NCI-H226 (cell line): ENCODE data around the gene FGF5.
"Not testable (repeated sequence)": the region's sequence is repeated elsewhere in the genome, so short reads cannot be mapped to it uniquely, and the experiment has no call there.

Source experiments
- DNase-seq: peaks from one replicate; pipeline ENCODE4 v3.0.0-alpha.2; 2015

The FGF5 gene

GRCh38 chr4:80266253-80266901 lies at the start of gene FGF5:
FGF5 (plus strand) TSS chr4:80266664; CDS start chr4:80266825, 161 bp downstream.
- peak; percentile 90 for DNase-seq

DNA sequence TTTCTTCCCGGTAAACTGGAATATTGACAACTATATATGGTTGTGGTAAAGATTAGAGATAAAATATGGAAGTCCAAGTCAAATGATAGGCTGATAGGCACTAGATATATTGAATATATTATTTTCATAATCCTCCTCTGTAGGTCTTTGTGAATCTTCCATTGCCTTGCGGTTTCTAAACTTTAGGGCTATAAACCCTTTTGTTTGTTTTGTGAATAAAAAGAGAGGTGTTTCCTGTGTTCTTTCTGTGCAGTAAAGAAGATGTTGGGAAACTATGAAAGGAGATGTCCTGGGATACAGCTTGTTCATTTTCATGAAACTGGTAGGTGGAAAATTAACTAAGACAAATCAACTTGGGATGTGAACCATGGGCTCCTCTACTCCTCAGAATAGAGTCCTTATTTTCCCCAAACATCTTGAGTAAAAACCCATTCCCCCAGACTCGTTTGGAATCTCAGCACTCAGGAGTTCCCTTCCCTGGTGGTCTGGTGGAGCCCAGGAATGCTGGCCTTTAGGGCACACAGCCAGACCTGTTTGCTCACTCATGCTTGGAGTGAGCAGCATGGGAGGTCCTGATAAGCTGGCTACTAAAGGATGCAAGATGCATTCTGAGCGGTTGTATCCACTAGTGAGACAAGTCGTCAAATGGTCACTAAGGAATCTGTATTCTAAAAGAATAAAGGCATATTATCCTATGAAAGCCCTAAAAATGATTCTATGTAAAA lies 47.0 kb upstream of the FGF5 start:
- DNase-seq: peak; percentile 13

GRCh38 chr4:80220711-80221110 lies 45.8 kb upstream of the FGF5 start:
- DNase-seq: no peak

- DNase-seq: no peak
Observed at GRCh38 chr4:80221161-80221560, 45.3 kb upstream of the FGF5 start.

DNA sequence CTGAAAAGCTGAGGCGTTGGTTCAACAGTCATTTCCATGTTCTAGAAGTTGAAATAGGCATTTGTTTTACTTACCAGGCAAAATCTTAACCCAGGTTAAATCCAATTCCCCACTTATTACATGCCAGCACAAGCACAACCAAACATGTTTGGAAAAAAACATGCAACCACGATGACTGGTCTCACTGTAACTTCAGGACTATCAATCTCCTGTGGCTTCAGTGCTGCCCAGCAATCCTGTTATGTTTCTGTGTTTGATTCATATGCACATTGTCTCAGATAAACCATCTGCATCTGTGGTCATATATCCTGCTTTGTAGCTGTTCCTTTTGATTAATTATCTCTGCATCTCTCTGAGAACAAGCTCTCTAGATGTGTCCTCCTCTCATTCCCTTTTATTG lies 40.9 kb upstream of the FGF5 start:
- DNase-seq: peak; percentile 13

- no peak for DNase-seq
Observed at GRCh38 chr4:80226094-80226493, 40.4 kb upstream of the FGF5 start.

GRCh38 chr4:80228460-80228859 lies 38.0 kb upstream of the FGF5 start:
- DNase-seq: no peak

GRCh38 chr4:80229128-80229527 lies 37.3 kb upstream of the FGF5 start:
- DNase-seq: no peak

DNA sequence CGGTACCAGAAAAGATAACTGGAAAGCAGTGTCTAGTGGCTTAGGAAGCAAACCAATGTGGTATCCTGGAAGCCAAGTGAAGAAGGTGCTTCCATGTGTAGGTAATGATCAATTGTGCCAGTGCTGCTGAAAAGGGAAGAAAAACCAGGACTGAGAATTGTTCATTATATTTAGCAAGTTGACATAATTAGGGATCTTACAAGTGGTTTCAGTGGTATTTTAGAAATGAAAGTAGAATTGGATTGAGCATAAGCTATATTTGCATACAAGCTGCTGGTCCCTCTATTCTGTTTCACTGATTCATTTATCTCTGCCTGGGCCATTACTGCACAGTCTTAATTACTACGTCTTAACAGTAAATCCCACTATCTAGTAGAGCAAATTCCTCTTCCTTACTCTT lies 36.9 kb upstream of the FGF5 start:
- no peak for DNase-seq

- DNase-seq: no peak
Observed at GRCh38 chr4:80231180-80231579, 35.3 kb upstream of the FGF5 start.

DNA sequence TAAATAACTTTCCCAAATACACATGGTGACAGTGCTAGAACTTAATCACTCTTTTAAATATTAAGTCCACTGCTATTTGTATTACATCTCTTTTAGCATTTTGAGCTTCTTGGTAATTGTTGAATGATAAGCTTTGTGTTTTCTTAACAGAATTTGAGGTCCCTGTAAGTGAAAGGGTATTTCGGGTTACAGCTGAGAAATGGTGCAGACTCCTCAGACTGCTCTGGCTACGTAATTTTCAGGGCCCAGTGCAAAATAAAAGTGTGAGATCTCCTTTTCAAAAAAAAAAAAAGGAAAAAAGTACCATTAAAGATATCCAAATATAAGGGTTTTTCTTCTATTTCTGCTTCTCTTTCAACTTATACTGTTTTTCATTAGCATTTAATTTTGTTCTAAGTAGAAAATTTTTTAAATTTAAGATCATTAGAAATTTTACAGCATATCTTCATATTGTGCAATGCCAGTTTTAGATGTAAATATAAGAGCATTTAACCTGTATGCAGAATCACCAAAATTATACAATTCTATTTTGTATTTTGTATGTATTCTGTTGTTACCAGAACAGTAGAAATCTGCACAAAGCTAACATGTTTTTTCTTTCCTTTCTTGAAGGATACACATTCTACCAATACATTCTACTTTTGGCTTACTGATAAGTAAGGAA lies 33.6 kb upstream of the FGF5 start:
- no peak for DNase-seq

DNA sequence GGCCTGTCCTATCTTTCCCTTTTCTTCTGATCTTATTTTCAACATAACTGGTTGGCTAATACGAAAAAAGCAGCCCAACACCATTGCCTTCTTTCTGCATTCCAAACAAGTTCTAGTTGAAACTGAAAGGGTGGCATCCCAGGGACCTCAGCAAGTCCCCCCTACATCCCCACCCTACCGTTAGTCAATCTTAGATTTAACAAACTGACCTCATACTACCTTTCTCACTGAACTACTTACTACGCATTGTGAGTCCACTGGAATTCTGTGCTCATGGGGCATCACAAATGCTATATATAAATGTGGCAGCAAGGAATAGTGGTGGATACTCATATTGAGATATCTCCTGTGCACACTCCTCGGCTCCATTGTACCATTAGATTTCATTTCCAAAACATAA lies 33.1 kb upstream of the FGF5 start:
- no peak for DNase-seq

DNA sequence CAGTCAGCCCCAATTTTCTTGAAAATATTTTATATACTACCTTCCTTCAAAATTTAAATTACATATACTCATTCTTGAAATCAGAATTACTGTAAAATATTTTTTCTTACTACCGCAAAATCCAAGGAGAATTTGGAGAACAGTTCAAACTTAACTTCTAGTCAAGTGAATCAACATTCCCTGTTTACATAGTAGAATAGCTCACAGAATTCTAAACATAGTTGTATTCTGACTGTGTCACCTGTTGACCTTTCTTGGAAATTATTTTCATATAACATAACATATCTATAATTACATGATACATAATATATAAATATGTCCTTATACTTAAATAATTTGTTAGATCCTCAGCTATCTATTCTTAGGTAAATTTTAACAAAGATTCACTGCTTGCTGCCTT lies 31.0 kb upstream of the FGF5 start:
- DNase-seq: peak; percentile 18

DNA sequence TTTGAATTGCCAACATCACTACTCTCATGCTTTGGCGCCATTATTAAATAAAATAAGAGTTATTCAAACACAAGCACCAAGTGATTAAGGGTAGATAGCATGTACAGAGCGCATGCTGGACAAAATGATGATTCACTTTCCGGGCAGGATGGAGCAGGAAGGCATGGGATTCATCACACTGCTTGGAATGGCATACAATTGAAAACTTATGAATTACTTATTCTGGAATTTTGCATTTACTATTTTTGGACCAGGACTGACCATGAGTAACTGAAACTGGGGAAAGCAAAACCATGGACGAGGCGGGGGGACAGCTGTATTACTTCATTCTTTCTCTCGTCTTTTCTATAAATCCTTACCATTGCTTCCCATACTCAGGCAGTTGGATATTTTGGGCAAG lies 28.5 kb upstream of the FGF5 start:
- DNase-seq: peak; percentile 81

DNA sequence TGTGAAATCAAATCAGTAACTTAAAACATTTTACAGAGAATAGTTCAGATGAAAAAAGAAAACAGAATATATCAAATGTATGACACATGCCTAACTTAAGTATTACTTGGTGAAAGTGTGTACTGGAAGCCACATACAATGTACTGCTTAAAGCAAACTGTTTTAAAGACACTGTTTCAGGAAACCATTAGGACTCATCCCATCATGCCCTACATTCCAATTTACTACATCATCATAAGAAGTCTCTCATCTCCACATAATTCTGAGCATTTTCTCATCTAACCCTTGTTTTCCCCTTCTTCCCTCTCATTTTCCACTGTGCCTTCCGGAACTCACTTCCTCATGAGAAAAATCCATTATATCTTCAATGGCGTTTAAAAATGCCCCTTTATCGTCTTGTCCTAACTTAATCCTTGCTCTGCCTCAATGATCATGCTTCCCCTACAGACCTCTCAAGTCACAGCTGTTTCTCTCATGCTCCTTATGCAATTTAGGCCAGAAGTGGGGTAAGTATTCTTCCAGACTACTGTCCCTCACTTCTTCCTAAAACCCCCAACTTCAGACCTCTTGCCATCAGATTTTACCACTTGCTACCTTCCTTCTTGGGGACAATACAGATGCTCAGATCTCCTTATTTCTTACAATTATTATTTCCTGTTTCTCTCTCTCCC lies 26.8 kb upstream of the FGF5 start:
- peak; percentile 41 for DNase-seq

DNA sequence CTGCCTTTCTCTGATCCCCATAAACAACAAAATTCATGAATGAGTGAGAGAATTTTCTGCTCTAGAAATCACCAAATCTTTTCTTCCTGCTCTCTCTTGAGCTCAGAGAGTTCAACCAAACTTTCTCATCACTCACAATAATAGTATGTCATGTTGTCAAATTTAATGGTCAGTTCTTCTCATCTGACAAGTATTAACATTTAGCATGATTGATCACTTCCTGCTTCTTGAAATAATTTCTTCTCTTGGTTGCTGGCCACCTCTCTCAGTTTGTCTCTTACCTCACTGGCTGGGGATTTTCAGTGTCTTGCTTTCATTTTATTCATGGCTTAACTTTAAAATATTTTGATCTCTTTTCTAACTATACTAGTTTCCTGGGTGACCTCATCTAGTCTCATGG lies 25.5 kb upstream of the FGF5 start:
- peak; percentile 45 for DNase-seq

DNA sequence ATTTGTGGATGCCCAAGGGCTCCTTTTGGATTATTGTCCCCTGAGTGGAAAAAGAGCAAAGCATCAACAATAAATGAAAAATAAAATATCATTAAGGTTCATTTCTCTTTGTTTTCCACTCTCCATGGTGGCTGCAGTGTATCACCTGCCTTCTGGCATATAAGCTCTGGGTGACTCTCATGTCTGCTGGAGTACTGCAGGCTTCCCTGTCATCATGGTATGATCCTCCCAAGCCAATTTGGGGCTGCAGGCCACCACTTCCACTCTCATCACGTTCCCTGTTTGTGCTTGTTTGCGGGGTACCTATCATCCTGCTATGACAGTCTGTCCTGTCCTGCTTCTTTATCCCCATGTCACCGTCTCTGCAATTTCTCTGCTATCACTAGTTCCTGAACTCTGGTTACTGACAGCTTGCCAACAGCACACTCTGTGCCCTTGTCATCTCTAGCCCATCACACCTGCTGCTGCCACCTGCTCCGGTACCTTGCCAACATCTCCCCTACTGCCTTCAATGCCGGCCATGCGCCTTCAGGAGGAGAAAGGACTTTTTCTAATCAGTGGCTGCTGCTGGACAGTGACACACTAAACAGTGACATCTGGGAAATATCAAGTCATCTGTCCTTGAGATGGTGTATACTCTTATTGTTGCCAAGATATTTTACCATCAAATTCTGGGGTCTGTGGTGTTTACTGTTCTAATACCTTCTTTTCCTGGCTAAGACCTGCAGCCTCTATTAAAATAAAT lies 23.0 kb upstream of the FGF5 start:
- no peak for DNase-seq

GRCh38 chr4:80247484-80247883 lies 19.0 kb upstream of the FGF5 start:
- not testable (repeated sequence) for DNase-seq

DNA sequence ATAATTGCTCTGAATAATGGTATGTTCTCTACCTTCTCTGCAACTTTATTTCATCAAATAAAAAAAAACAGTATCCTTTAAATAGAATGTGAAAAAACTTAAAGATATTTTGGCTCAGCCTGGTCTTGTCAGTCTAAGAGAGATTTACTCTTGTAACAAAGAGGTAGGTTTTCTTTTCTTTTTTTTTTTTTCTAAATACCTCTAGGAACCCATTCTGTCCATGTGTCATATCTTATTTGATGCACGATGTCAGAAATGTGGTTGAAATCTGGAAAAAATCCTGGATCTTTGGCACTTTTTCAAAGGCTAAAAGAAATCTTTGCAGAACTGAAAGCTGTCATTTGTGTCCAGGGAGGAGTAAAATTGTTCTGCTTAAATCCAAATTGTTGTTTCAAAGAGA lies 17.3 kb upstream of the FGF5 start:
- DNase-seq: no peak

GRCh38 chr4:80252427-80252826 lies 14.0 kb upstream of the FGF5 start:
- no peak for DNase-seq

DNA sequence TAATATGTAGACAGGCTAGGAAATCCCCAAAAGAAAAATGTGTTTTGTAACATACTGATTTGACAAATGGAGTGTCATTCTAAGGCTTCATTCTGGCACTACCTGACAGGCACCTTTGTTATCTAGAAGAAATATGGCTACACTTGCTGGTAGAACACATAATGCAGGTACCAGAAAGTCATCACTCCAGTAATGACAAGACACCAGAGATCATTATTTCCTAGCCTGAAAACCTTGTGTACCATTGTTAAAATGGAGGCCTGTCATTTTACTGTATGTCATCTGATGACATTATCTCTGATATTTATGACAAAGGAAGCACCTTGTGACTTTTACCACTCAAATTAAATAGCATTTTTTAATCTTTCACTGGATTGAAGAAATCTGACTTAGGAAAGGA lies 13.5 kb upstream of the FGF5 start:
- no peak for DNase-seq

GRCh38 chr4:80253510-80253909 lies 13.0 kb upstream of the FGF5 start:
- DNase-seq: no peak

GRCh38 chr4:80254114-80254513 lies 12.3 kb upstream of the FGF5 start:
- no peak for DNase-seq
